Fibroblast of the aortic adventitia (primary cell): ENCODE measurements around the gene NATD1. TPM values are rescaled to one million over a fixed set of nuclear protein-coding genes. Genes with fewer than 3 reads are reported as not detected.

ENCODE experiments used
- DNase-seq: peaks from one replicate; pipeline ENCODE4 v3.0.0-alpha.2; 2010; ENCODE audit warnings: low read depth
- H3K4me3 ChIP-seq: 2 replicates; pipeline ENCODE4 v1.5.1; 2011; ENCODE audit warnings: low read depth, mild to moderate bottlenecking, control low read depth, low read length, moderate library complexity
- CTCF ChIP-seq: IDR thresholded peaks from 2 replicates; pipeline ENCODE4 v1.5.1; 2011; ENCODE audit warnings: mild to moderate bottlenecking, low read length, control low read depth, inconsistent platforms; ENCODE audit not compliant: insufficient read depth
- total RNA-seq: library from RNA; depleted of rRNA; stranded (reverse); fragments of >200 nt; gene quantifications from 2 replicates; pipeline ENCODE4 v1.2.3, GENCODE V29; 2012; ENCODE audit warnings: low replicate concordance

The NATD1 gene
- total RNA-seq, 1 donor, result 3.1 TPM

- H3K4me3 ChIP-seq, result peak overlapping the region; percentile 68
- DNase-seq, result no peak
- TF ChIP-seq CTCF, result no peak
Observed at GRCh38 chr17:21275047-21275578, 21.9 kb upstream of the NATD1 start.

GRCh38 chr17:21272881-21273792, 19.9 kb upstream of the NATD1 start:
- DNase-seq, result no peak
- TF ChIP-seq CTCF, result no peak
- H3K4me3 ChIP-seq, result no peak overlapping the region

- TF ChIP-seq CTCF, result no peak
- no peak for DNase-seq
- H3K4me3 ChIP-seq, result no peak overlapping the region
Observed at GRCh38 chr17:21272250-21272649, 19.0 kb upstream of the NATD1 start.

- no peak for TF ChIP-seq CTCF
- no peak for DNase-seq
Observed at GRCh38 chr17:21271454-21272183, 18.4 kb upstream of the NATD1 start.

GRCh38 chr17:21269394-21269793, 16.2 kb upstream of the NATD1 start:
- TF ChIP-seq CTCF, result no peak
- no peak for DNase-seq

More at GRCh38 chr17:21271454-21272183, 18.4 kb upstream of the NATD1 start:
- no peak overlapping the region for H3K4me3 ChIP-seq

GRCh38 chr17:21268596-21269188, 15.5 kb upstream of the NATD1 start:
- TF ChIP-seq CTCF, result no peak

More at GRCh38 chr17:21269394-21269793, 16.2 kb upstream of the NATD1 start:
- H3K4me3 ChIP-seq, result no peak overlapping the region

More at GRCh38 chr17:21268596-21269188, 15.5 kb upstream of the NATD1 start:
- H3K4me3 ChIP-seq, result no peak overlapping the region
- no peak for DNase-seq
